ENCODE data around the gene TNPO3. TPM values are rescaled to one million over a fixed set of nuclear protein-coding genes. Genes with fewer than 3 reads are reported as not detected.
"Not testable (repeated sequence)": the region's sequence is repeated elsewhere in the genome, so short reads cannot be mapped to it uniquely, and the experiment has no call there.

TNPO3 gene
- total RNA-seq, 1 donor from 2014 or later, result 52.1 TPM

GRCh38 chr7:128961030-128961659 lies 93.8 kb downstream of the TNPO3 start:
- no peak for DNase-seq (ENCODE audit: low read depth in 2 of 2)

- no peak for DNase-seq (ENCODE audit: low read depth in 2 of 2)
Observed at GRCh38 chr7:128959296-128959695, 95.6 kb downstream of the TNPO3 start.

- no peak for DNase-seq (ENCODE audit: low read depth in 2 of 2)
Observed at GRCh38 chr7:128955981-128956380, 98.9 kb downstream of the TNPO3 start.

- DNase-seq (ENCODE audit: low read depth in 2 of 2), result no peak
Observed at GRCh38 chr7:128954830-128955802, 99.8 kb downstream of the TNPO3 start.

GRCh38 chr7:128954150-128954549 lies 100.8 kb downstream of the TNPO3 start:
- DNase-seq (ENCODE audit: low read depth in 2 of 2), result no peak

GRCh38 chr7:128951296-128951695 lies 103.6 kb downstream of the TNPO3 start:
- DNase-seq (ENCODE audit: low read depth in 2 of 2), result no peak

GRCh38 chr7:128948976-128949760 lies 105.7 kb downstream of the TNPO3 start:
- DNase-seq (ENCODE audit: low read depth in 2 of 2), result no peak

- DNase-seq (ENCODE audit: low read depth in 2 of 2), result no peak
Observed at GRCh38 chr7:128948312-128948973, 106.5 kb downstream of the TNPO3 start.

GRCh38 chr7:128947854-128948253 lies 107.1 kb downstream of the TNPO3 start:
- no peak for DNase-seq (ENCODE audit: low read depth in 2 of 2)

- DNase-seq (ENCODE audit: low read depth in 2 of 2), result no peak
Observed at GRCh38 chr7:128946936-128947830, 107.7 kb downstream of the TNPO3 start.

- DNase-seq (ENCODE audit: low read depth in 2 of 2), result no peak
Observed at GRCh38 chr7:128945668-128946366, 109.1 kb downstream of the TNPO3 start.

- no peak for DNase-seq (ENCODE audit: low read depth in 2 of 2)
Observed at GRCh38 chr7:128944487-128945236, 110.2 kb downstream of the TNPO3 start.

GRCh38 chr7:128943251-128943650 lies 111.7 kb downstream of the TNPO3 start:
- not testable (repeated sequence) for DNase-seq (ENCODE audit: low read depth in 2 of 2)

GRCh38 chr7:128941946-128942526 lies 112.9 kb downstream of the TNPO3 start:
- no peak for DNase-seq (ENCODE audit: low read depth in 2 of 2)

- DNase-seq (ENCODE audit: low read depth in 2 of 2), result no peak
Observed at GRCh38 chr7:128941323-128941890, 113.5 kb downstream of the TNPO3 start.

- DNase-seq (ENCODE audit: low read depth in 2 of 2), result no peak
Observed at GRCh38 chr7:128940494-128941322, 114.2 kb downstream of the TNPO3 start.

GRCh38 chr7:128939861-128940410 lies 115.0 kb downstream of the TNPO3 start:
- no peak for DNase-seq (ENCODE audit: low read depth in 2 of 2)
